Measurements from ENCODE around the gene SLC4A5.

The SLC4A5 gene

GRCh38 chr2:74174909-74175308, 168.3 kb downstream of the SLC4A5 start:
- in situ Hi-C loops (cut with HindIII; ENCODE audit: low sequenced_read_pairs) = no loop called here

- in situ Hi-C loops (cut with HindIII; ENCODE audit: low sequenced_read_pairs) = no loop called here
These were observed 174.5 kb downstream of the SLC4A5 start for GRCh38 chr2:74168739-74169138.
